GM21528 (cell line): ENCODE data around the gene MARCKS.
A peak's percentile ranks its signal among the peaks of the same experiment; 100 is the strongest.

ENCODE experiments used
- ATAC-seq: cut with Tn5 transposase; IDR thresholded peaks from one replicate; pipeline ENCODE4 v1.9.1; 2021; ENCODE audit warnings: mild to moderate bottlenecking, moderate library complexity; ENCODE audit not compliant: unreplicated experiment, low FRiP score

MARCKS gene, protein sequence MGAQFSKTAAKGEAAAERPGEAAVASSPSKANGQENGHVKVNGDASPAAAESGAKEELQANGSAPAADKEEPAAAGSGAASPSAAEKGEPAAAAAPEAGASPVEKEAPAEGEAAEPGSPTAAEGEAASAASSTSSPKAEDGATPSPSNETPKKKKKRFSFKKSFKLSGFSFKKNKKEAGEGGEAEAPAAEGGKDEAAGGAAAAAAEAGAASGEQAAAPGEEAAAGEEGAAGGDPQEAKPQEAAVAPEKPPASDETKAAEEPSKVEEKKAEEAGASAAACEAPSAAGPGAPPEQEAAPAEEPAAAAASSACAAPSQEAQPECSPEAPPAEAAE

DNA sequence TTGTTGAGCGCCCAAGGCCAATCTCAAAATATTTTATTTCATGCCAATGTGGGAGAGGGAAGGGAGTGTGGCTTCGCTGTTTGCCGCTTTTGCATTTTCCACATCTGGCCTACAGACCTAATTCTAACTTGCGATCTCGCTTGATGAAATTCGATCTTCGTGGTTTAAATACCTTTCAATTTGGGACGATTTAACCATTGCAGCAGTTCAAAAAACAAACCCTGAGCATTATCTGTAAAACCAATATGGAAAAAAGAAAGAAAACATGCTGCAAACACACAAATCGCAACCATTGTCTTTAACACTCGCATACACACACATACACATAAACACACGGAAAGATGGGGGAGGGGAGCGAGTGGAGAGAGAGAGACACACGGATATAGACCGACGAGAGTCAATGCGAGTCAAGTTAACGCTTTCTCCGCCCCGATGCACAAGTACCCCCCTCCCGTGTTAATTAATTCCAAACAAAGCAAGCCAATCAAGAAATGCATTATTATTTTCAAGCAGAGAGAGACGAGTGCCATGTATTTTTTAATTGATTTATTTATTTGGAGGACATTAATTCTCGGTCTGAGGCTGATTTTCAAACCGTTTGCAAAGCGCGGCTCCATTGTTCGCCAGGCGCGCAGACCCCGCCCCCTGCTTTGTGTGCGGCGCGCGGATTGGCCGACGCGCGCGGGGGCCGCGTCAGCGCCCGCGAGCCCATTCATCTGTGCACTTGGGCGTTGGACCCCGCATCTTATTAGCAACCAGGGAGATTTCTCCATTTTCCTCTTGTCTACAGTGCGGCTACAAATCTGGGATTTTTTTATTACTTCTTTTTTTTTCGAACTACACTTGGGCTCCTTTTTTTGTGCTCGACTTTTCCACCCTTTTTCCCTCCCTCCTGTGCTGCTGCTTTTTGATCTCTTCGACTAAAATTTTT, at the start of gene MARCKS:
Gene MARCKS (plus strand): TSS at position 721 of the 931 bp plus-strand sequence. CDS start 401 bp downstream, outside the sequence.
- peak; percentile 39 for ATAC-seq

DNA sequence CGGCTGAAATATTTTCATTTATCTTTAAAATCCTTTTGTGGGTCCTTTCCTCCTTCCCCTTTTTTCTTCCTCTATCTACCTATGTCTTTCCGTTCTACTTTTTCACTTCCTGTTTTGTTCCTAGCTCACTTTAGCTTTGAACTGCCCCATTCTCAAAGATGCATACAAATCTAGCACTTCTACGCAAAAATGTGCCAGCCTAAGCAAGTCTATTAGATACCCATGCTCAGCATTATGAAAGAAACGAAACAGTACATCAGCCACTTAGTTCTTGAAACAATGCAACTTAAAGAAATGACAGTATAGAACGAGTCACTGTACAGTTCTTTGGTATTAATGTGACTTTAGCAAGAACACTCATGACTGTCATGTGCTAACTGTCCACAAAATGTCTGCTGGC, 47.3 kb upstream of the MARCKS start:
- ATAC-seq = peak; percentile 66

DNA sequence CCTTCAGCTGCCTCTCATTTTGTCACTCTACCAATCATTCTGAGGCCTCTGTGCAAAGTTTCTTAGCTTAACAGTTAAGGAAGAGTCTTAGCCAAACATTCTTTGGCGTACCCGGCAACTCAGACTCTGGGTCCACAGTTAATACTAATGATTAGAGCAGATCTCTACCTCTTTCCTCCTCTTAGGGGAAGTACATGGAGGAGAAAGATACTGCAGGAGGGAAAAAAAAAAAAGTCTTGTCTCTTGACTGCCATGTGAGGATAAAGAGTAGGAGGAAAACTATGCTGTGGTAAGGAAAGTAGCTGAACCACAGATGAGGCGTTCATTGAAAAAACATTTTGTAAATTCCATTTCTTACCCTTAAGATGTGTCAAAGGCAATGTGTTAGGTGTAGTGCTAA, 44.0 kb upstream of the MARCKS start:
- ATAC-seq = no peak

DNA sequence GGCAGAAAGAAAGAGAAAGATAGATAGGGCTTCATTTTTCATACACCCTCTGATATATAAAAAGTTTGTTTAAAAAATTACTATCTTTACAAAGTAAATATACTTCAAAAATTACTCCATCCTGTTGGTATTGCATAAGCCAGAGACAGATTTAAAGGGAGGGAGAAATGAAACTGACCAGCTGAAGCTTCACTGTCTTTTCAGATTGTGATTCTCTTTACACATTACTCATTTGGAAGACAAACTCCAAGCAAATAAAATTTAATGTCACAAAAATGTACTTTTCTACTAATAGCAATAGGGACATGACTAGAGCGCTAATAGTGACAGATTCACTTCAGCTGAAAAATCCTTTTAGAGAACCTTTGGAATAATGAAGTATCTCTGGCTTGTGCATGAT, 38.6 kb upstream of the MARCKS start:
- no peak for ATAC-seq

DNA sequence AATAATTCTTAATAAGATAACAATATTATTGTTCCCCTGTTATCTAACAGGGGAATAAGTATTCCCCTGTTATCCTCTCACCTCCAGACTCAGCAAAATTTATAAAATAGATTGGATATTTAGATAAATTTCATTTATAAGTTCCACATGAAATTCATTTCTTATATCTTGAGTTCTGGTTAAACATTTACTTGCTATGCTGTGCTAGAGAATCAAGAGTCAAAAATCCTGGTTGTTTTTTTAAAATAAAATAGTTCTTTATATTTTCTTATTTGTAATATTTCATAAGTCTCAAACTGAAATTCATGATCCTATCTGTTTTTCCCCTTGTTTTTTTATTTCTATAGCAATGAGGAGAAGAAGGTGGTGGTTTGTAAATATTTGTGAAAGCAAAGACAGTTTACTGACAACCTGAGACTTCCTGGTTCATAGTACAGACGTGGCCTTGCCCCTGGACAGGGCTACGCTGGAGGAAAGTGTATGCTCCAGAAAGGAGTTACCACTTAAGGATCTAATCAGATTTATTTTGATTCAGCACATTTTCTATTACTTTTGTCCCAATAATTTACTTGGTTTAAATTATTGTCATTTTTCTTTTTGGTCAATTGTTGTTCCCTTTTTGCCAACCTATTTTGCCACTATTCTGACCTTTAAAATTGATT, 37.8 kb upstream of the MARCKS start:
- no peak for ATAC-seq

DNA sequence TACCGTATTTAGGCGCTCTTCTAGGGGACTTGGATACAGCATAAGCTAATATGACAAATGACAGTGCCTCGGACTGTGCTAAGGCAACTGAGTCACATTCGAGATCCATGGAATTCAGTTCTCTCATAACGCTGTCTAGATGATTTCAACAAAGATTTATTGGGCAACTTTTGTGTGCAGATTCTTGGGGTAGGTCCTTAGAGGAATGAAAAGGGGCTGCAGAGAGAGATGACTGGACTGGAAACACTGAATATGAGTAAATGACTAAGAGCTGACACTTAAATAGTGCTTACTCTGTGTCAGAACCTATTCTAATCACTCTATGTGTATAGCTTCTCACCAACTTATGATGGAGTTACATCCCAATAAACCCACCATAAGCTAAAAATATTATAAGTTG, 36.4 kb upstream of the MARCKS start:
- no peak for ATAC-seq

DNA sequence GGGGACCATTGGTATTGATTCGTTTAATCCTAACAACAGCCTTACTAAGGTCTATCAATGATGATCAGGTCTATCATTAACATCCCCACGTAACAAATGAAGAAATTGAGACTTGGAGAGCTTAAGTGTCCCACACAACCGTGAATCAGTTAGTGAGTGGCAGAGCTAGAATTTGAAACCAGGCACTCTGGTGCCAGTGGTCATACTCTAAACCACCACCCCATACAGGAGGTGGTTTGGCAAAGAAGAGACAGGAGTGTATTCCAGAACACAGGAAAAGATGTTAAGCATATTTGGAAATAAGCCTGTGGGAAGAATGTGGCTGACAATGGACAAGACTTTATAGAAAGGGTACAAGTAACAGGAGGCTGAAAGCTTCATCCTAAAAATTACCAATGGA, 35.7 kb upstream of the MARCKS start:
- ATAC-seq = no peak

DNA sequence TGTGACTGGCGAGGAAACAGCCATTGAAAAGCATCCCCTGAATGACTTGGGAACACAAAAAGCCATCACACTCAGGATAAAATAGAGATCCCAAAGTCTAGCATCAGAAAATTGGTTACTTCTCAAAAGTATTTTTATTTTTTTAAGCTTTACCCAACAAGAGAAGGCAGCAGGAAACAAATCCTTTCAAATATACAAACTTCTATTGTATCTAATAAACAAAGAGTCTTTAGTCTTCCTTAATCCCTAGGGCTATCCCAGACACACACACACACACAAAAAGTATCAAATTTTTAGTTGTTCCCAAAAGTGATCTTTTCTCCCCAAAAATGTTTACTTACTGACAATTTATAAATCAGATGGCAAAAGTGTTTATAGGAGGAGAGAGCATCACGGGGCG, 33.2 kb upstream of the MARCKS start:
- no peak for ATAC-seq

DNA sequence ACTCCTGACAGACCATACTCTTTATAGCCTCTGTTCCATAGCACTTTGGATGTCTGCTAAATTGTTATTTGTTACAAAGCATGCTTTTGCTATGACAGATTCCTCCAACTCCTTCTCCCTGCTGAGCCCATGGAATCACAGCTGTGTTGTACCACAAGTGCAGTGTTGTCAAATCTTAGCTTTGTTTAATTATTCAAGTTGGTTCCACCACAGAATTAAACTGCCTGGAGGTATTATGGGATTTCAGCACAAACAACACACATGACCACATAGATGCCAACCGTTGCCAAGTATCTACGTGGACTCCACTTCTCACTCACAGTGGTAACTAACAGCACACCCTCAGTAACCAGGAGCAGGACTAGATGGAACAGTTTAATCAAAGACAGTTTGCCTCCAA, 32.7 kb upstream of the MARCKS start:
- ATAC-seq = no peak

DNA sequence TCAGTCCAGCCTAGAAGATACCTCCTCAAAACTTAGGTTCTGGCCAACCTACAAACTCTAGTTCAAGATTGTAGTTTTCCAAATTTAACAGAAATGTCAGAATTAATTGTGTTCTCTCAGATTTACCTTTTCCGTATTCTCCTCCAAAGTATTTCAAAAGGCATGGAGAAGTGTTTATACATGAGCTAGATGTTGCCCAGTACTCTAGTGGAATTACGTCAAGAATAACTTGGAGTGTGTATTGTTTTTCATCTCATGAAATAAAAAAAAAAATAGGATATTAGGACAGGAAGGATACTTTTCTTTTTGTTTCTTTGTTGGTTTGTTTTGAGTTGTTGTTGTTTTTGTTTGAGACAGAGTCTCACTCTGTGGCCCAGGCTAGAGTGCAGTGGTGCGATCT, 32.3 kb upstream of the MARCKS start:
- ATAC-seq = no peak

DNA sequence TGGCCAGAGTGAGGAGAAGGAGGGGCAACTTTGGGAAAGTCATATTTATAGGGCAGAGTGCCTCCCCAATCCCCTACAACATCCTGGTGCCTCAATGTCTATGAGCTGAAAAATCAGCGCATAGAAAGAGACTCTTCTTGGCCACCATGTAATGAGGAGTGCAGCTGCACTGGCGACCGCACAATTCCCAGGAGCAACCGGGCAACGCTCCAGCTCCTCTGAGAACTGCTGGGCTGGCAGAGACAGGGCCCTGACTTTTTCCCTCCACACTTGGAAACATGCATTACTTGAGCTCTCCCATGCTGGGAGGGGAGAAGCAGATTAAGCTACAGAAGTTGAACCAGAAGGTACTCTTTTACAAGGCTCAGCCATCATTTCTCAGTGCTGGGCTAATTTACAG, 31.4 kb upstream of the MARCKS start:
- no peak for ATAC-seq

DNA sequence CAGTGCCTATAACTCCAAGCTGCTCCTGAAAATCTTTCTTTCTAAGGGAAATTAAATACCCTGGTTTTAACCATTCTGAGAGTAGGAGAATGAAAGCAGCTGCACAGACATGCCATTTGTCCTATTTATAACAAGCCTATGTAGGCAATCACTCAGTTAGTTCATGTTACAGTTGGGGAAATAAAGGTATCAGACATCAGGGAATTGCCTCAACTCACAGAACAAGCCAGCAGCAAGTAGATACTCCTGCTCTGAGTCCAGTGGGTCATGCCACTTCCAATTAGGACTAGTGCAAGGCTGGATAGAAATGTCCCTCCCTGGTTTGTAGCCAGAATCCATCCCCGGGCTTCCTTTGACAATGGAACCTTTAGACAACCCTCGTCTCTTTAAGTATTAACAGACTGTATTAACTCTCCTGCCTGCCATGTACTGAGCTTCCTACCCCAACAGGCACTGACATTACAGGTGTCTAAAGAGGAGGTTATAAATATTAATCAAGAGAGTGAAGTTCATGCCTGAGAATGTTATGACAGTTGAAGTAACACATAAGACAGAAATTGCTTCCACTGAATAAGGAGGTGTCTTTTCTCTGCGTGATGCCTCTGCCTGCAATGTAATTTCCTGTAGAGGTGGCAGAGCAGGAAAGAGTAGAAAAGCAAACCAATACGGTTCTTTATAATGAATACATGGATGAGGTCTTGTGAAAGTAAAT, 28.0 kb upstream of the MARCKS start:
- ATAC-seq = no peak

DNA sequence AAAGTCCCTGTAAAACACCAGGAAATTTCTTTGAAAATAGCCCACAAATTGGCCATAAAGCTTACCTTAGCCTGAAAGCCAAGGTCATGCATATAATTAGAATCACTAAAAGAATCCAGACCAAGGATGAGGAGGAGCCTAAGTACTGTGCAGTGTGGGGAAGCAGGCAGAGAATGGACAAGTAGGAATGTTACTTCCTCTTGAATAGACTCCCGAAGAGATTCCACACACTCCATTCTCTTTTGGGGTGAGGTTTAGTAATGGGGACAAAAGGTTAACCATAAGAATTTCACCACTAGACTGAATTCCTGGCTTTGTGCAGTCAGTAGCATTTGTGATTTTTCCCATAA, 27.5 kb upstream of the MARCKS start:
- ATAC-seq = no peak

DNA sequence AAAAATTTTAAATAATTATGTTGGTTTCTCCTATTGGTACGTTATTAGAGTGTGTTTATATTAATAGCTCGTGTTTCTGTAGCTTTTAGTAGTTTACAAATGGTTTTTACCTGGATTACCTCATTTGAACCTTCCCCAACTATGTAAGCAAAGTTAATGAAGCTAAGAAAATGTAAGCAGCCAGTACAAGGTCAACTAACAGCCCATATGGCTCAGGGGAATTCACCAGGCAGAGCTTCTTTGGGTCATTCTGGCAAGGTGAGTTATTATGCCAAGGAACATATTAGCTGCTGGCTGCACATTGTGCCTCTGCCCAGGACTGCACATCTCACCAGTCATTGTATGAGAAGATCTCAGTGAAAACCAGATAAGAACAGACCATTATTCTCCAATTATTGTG, 27.0 kb upstream of the MARCKS start:
- ATAC-seq = no peak

DNA sequence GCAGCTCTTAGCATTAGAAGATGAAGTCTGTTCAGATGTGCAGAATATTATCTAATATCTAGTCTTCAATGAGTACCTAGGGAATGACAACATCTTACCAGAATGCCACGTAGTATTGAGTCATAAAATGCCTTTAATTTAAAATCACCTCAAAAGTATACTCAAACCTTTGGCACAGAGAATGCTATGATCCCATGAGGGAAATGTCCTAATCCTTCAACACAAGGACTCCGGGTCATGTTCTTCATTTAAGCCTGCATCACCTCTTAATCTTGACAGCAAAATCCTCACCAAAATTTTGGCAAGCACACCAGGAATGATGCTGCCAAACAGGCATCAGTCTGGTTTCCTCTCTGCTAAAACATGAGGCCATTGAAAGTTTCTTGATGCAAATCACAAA, 23.6 kb upstream of the MARCKS start:
- no peak for ATAC-seq

DNA sequence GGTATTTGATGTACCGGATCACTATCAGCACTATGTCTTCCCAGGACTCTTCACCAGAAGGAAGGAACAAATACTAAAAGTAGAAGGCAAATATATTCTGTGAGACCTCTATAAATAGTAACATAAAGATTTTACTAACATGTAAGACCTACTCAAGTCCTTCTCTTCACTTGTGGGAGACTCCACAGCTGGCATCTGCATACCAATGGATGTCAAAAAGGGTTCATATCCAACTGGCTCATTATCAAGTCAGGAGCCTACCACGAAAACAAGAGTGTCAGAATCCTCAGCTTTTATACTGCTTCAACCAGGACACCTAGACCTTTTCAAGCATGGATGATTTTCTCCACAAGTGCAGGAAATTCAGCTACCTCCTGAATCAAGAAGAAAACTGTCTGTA, 20.0 kb upstream of the MARCKS start:
- no peak for ATAC-seq

DNA sequence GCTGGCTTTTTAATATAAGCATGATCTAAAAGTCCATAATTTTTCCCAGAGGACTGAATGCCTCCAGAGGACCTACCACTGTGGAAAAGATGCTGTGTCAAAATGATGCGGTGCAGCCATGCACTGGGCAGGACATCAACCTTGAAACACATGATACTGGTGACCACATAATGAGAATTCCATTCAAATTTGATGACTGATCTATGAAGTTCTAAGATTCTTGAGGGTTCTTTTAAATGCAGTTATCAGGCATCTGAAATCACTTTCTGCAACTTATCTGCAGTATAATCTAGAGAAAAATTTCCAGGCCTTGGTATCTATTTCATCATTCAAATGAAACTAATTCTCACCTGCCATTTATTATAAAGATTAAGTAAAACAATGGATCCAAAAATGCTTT, 15.0 kb upstream of the MARCKS start:
- ATAC-seq = no peak

DNA sequence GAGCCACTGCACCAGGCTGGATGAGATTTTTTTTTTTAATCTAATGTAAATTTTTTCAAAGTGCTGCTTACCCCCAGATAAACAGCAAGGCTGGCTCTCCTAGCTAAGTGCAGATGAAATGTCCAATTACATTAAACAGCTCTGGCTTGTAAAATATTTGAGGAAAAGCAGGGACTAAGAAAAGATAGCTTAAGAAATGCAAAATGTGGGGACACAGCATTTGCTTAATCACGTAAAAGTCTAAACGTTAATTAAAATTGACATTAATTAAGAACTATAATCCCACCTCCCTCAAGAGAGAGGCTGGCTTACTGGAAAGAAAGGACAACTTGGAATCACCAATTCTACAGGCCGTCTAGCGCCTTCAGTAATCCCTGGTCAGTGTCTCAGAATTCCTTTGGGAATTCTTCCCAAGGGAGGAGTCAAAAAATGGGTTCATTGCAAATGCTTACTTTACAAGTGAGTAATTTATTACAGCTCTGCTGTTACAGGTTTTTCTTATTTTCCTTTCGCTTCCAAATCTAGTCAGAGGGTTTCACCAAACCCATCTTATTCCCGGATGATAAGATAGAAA, 13.6 kb upstream of the MARCKS start:
- no peak for ATAC-seq

DNA sequence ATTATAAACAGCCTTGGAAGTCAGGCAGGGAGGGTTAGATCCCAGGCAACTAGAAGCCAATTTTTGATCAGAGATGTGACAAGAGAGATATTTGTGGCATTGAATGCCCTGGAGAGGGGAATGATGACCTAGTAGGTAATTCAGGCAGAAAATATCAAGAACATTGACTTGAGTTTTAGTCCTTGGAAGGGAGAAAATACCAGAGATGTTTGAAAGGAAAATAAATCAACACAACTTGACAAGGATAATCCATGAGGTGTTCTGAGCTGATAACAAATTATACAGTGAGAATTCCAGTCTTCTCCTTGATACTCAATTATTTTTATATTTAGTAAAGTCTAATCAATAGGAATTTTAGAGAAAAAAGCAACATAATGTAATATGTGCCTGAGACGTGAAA, 10.6 kb upstream of the MARCKS start:
- no peak for ATAC-seq

DNA sequence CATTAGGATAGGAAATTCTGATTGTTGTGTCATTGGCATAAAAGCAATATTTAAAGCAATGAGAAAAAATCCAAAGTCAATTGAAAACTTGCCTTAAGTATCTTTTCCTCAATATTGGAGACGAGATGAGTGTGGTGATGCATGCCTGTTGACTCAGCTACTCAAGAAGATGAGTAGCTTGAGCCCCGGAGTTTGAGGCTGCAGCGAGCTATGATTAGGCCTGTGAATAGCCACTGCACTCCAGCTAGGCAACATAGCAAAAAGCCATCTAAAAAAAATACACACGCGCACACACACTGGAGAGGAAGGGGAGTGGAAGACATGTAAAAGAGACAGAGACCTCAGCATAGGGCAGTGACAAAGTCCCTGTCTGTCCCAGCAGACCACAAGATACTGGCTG, 9.7 kb upstream of the MARCKS start:
- no peak for ATAC-seq
